Suprapubic skin (tissue), 4 donors: ENCODE results near the gene MAST3. TPM values are rescaled to one million over a fixed set of nuclear protein-coding genes. Genes with fewer than 3 reads are reported as not detected.

Experiments used
- DNase-seq, 2 donors: peaks; one replicate each; pipeline ENCODE4 v3.0.0-alpha.2; 2019; ENCODE audit warnings: low spot score in 2 of 2
- H3K27ac ChIP-seq: fragments of 200-600 bp; sonication (generic); one replicate; pipeline ENCODE4 v1.5.1; 2019
- H3K27me3 ChIP-seq: fragments of 200-600 bp; sonication (generic); one replicate; pipeline ENCODE4 v1.5.1; 2019
- H3K36me3 ChIP-seq: fragments of 200-600 bp; sonication (generic); one replicate; pipeline ENCODE4 v1.5.1; 2019
- H3K4me1 ChIP-seq: fragments of 200-600 bp; sonication (generic); one replicate; pipeline ENCODE4 v1.5.1; 2019
- H3K4me3 ChIP-seq: fragments of 200-600 bp; sonication (generic); one replicate; pipeline ENCODE4 v1.5.1; 2019; ENCODE audit warnings: mild to moderate bottlenecking
- H3K9me3 ChIP-seq: fragments of 200-600 bp; sonication (generic); one replicate; pipeline ENCODE4 v1.5.1; 2019
- CTCF ChIP-seq, 2 donors: fragments of 200-600 bp in 1 of 2; fragments of 450-650 bp in 1 of 2; sonication (generic) in 1 of 2; IDR thresholded peaks; one replicate each; pipeline ENCODE4 v1.5.1; 2016 to 2019; ENCODE audit warnings: antibody characterized with exemption in 2 of 2, mild to moderate bottlenecking in 1 of 2, moderate library complexity in 1 of 2
- EP300 ChIP-seq: sonication (generic); formaldehyde crosslinking; IDR thresholded peaks from one replicate; pipeline ENCODE4 v1.6.1; 2017; ENCODE audit warnings: antibody characterized with exemption
- POLR2A ChIP-seq, 2 donors: fragments of 450-650 bp; IDR thresholded peaks; one replicate each; pipeline ENCODE4 v1.6.1; 2017; ENCODE audit warnings: antibody characterized with exemption in 2 of 2, mild to moderate bottlenecking in 2 of 2, moderate library complexity in 2 of 2
- POLR2AphosphoS5 ChIP-seq, 3 donors: sonication (generic); formaldehyde crosslinking; IDR thresholded peaks; one replicate each; pipeline ENCODE4 v1.6.1; 2017; ENCODE audit warnings: antibody characterized with exemption in 3 of 3
- WGBS: methylation state at CpG from one replicate; pipeline ENCODE4 v1.1.5; 2018; 5-methylcytosine and 5-hydroxymethylcytosine counted together
- total RNA-seq, 4 donors: library from RNA; depleted of rRNA; stranded (reverse); fragments of >200 nt; gene quantifications; one replicate each; pipeline ENCODE4 v1.1.0, GENCODE V29; 2016

The MAST3 gene
- total RNA-seq, 4 donors from 2014 or later, result 13.4 to 29.7 (median 20.0) TPM

- peaks cover 33% of the 10 kb centered on the region for H3K4me1 ChIP-seq
- H3K4me3 ChIP-seq, result peak overlapping the region; percentile 70
- H3K27ac ChIP-seq, result no peak overlapping the region
- 97% methylated on average over 3 of the region's 11 CpGs for WGBS
- TF ChIP-seq POLR2A (IDR thresholded peaks at IDR 0.05) (no peak), EP300 (no peak), CTCF (IDR thresholded peaks at IDR 0.05) (no peak), POLR2AphosphoS5 (IDR thresholded peaks at IDR 0.05) (no peak)
- H3K9me3 ChIP-seq, result no peaks in the 10 kb centered on the region
- H3K27me3 ChIP-seq, result no peaks in the 10 kb centered on the region
- peaks cover 7% of the 10 kb centered on the region for H3K36me3 ChIP-seq
- no peak for DNase-seq
Measured at GRCh38 chr19:18174983-18175382, 77.4 kb downstream of the MAST3 start.

GRCh38 chr19:18176367-18177310 is 79.1 kb downstream of the MAST3 start:
- Histone ChIP-seq H3K36me3 (peaks cover 7% of the 10 kb centered on the region), H3K9me3 (no peaks in the 10 kb centered on the region), H3K27me3 (no peaks in the 10 kb centered on the region), H3K4me1 (peaks cover 27% of the 10 kb centered on the region), H3K27ac (no peak overlapping the region), H3K4me3 (no peak overlapping the region)
- TF ChIP-seq CTCF (IDR thresholded peaks at IDR 0.05) (no peak), POLR2A (IDR thresholded peaks at IDR 0.05) (no peak), POLR2AphosphoS5 (IDR thresholded peaks at IDR 0.05) (no peak)
- no peak for DNase-seq
- WGBS, result 80% methylated on average over 18 of the region's 19 CpGs

- no peak for TF ChIP-seq CTCF (IDR thresholded peaks at IDR 0.05)
- TF ChIP-seq POLR2A (IDR thresholded peaks at IDR 0.05), result no peak
- TF ChIP-seq EP300, result no peak
- no peak for TF ChIP-seq POLR2AphosphoS5 (IDR thresholded peaks at IDR 0.05)
- no peaks in the 10 kb centered on the region for H3K27me3 ChIP-seq
- no peaks in the 10 kb centered on the region for H3K9me3 ChIP-seq
- peaks cover 2% of the 10 kb centered on the region for H3K4me1 ChIP-seq
- H3K4me3 ChIP-seq, result no peak overlapping the region
- 86% methylated on average over 5 of the region's 5 CpGs for WGBS
- peaks cover 7% of the 10 kb centered on the region for H3K36me3 ChIP-seq
- H3K27ac ChIP-seq, result no peak overlapping the region
- DNase-seq, result no peak
Measured at GRCh38 chr19:18179957-18180356, 82.4 kb downstream of the MAST3 start.

GRCh38 chr19:18183529-18183928 is 86.0 kb downstream of the MAST3 start:
- no peak for DNase-seq
- Histone ChIP-seq H3K36me3 (no peaks in the 10 kb centered on the region), H3K27me3 (no peaks in the 10 kb centered on the region), H3K9me3 (no peaks in the 10 kb centered on the region), H3K27ac (no peak overlapping the region), H3K4me1 (no peaks in the 10 kb centered on the region), H3K4me3 (no peak overlapping the region)
- no peak for TF ChIP-seq POLR2AphosphoS5 (IDR thresholded peaks at IDR 0.05)
- no peak for TF ChIP-seq POLR2A (IDR thresholded peaks at IDR 0.05)
- no peak for TF ChIP-seq EP300
- no peak for TF ChIP-seq CTCF (IDR thresholded peaks at IDR 0.05)

GRCh38 chr19:18185538-18185937 is 88.0 kb downstream of the MAST3 start:
- H3K27me3 ChIP-seq, result no peaks in the 10 kb centered on the region
- no peaks in the 10 kb centered on the region for H3K4me1 ChIP-seq
- H3K9me3 ChIP-seq, result no peaks in the 10 kb centered on the region
- no peak overlapping the region for H3K4me3 ChIP-seq
- no peak for TF ChIP-seq EP300
- TF ChIP-seq POLR2AphosphoS5 (IDR thresholded peaks at IDR 0.05), result no peak
- no peak for TF ChIP-seq CTCF (IDR thresholded peaks at IDR 0.05)
- TF ChIP-seq POLR2A (IDR thresholded peaks at IDR 0.05), result no peak
- H3K27ac ChIP-seq, result no peak overlapping the region
- H3K36me3 ChIP-seq, result no peaks in the 10 kb centered on the region
- WGBS, result 67% methylated on average over 6 of the region's 6 CpGs
- DNase-seq, result no peak
